ENCODE data around the gene DKKL1. TPM values are rescaled to one million over a fixed set of nuclear protein-coding genes. Genes with fewer than 3 reads are reported as not detected.

The DKKL1 gene
- total RNA-seq, 1 donor, result not detected

DNA sequence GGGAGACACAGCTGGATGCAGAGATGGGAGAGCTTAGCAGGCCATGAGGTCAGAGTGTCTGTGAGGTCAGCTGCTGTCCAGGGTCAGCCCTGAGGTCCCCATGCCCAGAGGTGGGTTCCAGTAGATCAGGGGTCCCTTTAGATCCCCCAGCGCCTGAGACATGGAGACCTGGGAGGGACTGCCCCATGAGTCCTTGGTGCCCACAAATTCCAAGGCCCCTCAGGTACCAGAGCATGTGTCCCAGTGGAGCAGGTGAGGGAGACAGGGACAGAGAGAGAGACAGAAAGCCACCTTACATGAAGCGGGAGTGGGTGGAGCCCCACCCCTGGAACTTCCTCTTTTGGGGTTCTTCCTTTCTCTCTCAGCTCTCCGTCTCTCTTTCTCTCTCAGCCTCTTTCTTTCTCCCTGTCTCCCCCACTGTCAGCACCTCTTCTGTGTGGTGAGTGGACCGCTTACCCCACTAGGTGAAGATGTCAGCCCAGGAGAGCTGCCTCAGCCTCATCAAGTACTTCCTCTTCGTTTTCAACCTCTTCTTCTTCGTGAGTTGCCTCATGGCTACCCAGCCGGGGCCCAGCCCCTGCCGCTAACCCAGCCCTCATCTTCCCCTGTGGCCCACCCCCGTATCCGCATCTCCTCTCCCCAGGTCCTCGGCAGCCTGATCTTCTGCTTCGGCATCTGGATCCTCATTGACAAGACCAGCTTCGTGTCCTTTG lies 28.4 kb upstream of the DKKL1 start, which contains the start of gene CD37:
CD37 (plus strand) TSS at position 336 of the 713 bp plus-strand sequence; CDS start at position 471, 135 bp downstream.
- Histone ChIP-seq H3K4me3 (ENCODE audit: low read length) (peak within 1 kb of the TSS; percentile 90), H3K27me3 (ENCODE audit: insufficient read depth, low read length) (no peaks in the 10 kb centered on the region), H3K9me3 (ENCODE audit: low read depth, low read length) (no peaks in the 10 kb centered on the region), H3K4me1 (ENCODE audit: insufficient read depth, low read length) (peaks cover 81% of the 10 kb centered on the region)

DNA sequence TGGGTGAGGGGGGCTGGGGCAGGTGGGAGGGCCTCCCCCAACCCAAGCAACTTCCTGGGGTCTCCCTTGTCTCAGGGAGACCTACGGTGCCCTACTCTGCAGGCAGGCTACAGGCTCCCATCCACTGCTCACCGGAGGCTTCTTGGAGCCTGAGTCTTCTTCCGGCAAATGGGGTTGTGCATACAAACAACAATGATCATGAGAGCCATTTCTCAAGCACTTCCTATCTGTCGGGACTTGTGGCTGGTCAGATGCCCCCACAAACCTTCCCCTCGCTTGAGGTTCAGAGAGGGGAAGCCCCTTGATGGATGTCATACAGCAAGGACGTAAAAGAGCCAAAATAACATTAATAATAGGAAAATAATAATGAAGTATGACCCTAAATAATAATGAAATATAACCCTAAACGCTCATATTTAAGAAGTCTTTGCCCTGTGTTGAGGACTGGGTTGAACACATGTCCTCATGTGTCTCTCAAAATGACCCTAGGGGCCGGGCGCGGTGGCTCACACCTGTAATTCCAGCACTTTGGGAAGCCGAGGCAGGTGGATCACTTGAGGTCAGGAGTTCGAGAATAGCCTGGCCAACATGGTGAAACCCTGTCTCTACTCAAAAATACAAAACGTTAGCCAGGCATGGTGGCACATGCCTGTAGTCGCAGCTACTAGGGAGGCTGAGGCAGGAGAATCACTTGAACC lies 27.7 kb upstream of the DKKL1 start:
- Histone ChIP-seq H3K4me1 (ENCODE audit: insufficient read depth, low read length) (peaks cover 87% of the 10 kb centered on the region), H3K27me3 (ENCODE audit: insufficient read depth, low read length) (no peaks in the 10 kb centered on the region), H3K4me3 (ENCODE audit: low read length) (peak overlapping the region; percentile 90), H3K9me3 (ENCODE audit: low read depth, low read length) (no peaks in the 10 kb centered on the region)

DNA sequence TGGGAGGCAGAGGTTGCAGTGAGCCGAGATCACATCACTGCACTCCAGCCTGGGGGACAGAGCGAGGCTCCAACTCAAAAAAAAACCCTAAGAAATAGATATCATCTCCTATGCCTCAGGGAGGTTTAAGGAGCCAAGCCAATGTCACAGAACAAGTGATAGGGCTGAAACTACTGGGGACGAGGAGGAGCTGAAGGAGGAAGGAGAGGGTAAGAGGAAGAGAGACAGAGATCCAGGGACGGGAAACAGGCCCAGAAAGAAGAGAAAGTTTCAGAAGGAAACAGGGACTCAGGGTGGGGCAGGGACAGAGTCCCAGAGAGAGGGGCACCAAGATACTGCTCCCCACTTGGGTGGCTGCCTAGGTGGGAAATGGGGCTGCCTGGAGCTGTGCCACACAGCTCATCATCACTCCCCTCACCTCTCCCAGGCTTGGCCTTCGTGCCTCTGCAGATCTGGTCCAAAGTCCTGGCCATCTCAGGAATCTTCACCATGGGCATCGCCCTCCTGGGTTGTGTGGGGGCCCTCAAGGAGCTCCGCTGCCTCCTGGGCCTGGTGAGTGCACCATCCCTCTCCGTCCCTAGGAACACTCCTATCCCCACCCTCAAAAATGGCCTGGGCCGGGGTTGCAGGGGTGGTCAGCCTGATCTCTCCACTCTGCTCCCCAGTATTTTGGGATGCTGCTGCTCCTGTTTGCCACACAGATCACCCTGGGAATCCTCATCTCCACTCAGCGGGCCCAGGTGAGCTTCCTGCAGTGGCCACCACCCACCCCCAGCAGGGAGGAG lies 27.0 kb upstream of the DKKL1 start:
- H3K4me3 ChIP-seq (ENCODE audit: low read length), result peak overlapping the region; percentile 90

DNA sequence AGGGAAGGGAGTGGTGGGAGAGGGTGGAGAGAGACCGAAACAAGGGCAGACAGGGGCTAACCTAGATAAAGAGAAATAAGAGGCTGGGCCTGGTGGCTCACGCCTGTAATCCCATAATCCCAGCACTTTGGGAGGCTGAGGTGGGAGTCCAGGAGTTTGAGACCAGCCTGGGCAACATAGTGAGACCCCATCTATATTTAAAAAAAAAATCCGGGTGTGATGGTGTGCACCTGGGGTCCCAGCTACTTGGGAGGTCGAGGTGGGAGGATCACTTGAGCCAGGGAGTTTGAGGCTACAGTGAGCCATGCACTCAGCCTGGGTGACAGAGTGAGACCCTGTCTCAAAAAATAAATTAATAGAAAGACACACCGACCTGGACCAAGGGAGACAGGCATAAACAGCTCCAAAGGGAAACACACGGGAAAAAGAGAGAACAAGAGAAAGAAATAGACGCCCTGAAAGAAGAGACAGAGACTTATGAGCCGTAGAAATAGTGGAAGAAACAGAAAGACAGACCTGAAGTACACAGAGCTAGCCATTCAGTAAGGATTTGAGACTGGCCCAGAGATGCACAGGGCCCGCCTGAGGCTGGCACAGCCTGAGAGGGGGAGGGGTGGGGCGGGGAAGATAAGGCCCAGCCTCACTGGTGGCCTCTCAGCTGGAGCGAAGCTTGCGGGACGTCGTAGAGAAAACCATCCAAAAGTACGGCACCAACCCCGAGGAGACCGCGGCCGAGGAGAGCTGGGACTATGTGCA lies 26.2 kb upstream of the DKKL1 start:
- no peaks in the 10 kb centered on the region for H3K9me3 ChIP-seq (ENCODE audit: low read depth, low read length)
- H3K27me3 ChIP-seq (ENCODE audit: insufficient read depth, low read length), result no peaks in the 10 kb centered on the region
- peaks cover 74% of the 10 kb centered on the region for H3K4me1 ChIP-seq (ENCODE audit: insufficient read depth, low read length)
- peak overlapping the region; percentile 90 for H3K4me3 ChIP-seq (ENCODE audit: low read length)

More for the DNA sequence above, 27.0 kb upstream of the DKKL1 start:
- H3K9me3 ChIP-seq (ENCODE audit: low read depth, low read length), result no peaks in the 10 kb centered on the region
- H3K27me3 ChIP-seq (ENCODE audit: insufficient read depth, low read length), result no peaks in the 10 kb centered on the region
- peaks cover 81% of the 10 kb centered on the region for H3K4me1 ChIP-seq (ENCODE audit: insufficient read depth, low read length)

DNA sequence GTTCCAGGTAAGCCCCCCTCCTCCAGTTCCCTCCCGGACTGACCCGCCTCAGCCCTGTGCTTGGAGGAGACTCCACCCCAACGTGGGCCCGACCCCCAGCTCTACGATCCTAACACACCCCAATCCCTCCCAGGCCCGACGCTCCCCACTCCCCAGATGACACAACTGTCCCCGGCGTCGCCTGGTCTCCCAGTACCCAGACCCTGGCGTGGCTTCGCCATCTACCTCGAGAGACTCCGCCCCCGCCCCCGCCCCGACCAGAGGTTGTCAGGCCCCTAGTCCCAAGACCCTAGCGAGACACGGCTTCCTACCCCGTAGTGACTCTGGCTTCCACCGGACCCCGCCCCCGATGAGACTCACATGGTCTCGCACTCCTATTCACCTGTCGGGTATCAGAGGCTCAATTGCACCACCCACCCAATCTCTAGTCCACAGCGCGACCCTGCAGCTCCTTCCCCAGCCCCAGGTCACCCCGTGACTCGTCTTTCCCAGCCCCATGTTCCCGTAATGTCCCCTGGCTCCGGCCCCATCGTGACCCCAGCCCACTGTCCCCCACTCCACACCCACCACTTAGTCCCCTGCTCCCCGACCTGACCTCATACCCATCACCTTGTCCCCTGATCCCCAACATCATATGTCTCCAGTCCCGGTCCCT lies 25.5 kb upstream of the DKKL1 start:
- peaks cover 67% of the 10 kb centered on the region for H3K4me1 ChIP-seq (ENCODE audit: insufficient read depth, low read length)
- no peaks in the 10 kb centered on the region for H3K9me3 ChIP-seq (ENCODE audit: low read depth, low read length)
- no peak overlapping the region for H3K4me3 ChIP-seq (ENCODE audit: low read length)
- H3K27me3 ChIP-seq (ENCODE audit: insufficient read depth, low read length), result no peaks in the 10 kb centered on the region

DNA sequence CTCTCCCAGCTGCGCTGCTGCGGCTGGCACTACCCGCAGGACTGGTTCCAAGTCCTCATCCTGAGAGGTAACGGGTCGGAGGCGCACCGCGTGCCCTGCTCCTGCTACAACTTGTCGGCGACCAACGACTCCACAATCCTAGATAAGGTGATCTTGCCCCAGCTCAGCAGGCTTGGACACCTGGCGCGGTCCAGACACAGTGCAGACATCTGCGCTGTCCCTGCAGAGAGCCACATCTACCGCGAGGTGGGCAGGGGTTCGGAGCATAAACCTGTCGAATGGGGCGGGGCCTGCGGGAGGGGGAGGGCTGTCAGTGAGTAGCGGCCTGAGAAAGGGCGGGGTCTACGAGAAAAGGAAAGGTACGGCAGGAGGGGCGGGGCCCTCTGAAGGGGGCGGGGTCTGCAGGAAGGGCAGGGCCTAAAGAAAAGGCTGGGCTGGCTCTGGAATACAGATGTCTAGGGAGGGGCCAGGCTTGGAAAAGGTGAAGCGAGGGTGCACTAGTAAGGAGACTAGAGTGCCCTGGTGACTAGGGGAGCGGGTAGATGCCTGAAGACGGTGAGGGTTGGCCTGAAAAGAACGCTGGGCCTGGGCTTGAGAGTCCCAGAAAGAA lies 24.9 kb upstream of the DKKL1 start:
- Histone ChIP-seq H3K9me3 (ENCODE audit: low read depth, low read length) (no peaks in the 10 kb centered on the region), H3K27me3 (ENCODE audit: insufficient read depth, low read length) (no peaks in the 10 kb centered on the region), H3K4me1 (ENCODE audit: insufficient read depth, low read length) (peaks cover 60% of the 10 kb centered on the region), H3K4me3 (ENCODE audit: low read length) (no peak overlapping the region)

DNA sequence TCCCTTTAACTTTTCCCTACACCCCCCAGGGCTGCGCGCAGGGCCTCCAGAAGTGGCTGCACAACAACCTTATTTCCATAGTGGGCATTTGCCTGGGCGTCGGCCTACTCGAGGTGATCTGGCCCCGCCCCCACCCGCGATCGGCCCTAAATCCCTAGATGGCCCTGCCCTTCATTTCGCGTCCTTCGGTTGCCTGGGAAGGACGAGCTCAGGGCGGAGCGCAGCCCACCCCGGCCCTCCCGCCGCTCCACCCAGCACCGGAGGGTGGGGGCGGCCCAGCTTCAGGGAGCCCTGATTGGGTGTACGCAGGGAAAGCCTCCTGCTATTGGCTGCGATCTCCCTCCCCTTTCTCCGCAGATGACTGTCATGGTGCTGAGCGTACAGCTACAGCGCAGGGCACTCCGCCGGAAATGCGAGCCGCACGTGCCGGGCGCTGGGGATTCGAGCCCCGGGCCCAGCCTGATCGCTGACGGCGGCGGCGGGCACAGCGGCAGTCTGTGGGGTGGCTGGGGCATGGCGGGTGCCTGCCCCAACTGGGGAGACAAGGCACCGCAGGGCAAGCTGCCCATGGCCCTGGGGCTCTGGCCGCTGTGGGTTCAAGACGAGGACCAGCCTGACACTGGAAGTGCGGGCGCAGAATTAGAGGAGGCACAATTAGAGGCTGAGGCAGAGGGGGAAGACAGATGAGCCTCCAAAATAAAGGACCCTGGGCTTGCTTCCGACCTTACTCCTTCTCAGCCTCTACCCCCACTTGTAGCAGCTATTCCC lies 24.2 kb upstream of the DKKL1 start:
- H3K4me3 ChIP-seq (ENCODE audit: low read length), result no peak overlapping the region
- no peaks in the 10 kb centered on the region for H3K27me3 ChIP-seq (ENCODE audit: insufficient read depth, low read length)
- H3K4me1 ChIP-seq (ENCODE audit: insufficient read depth, low read length), result peaks cover 53% of the 10 kb centered on the region
- H3K9me3 ChIP-seq (ENCODE audit: low read depth, low read length), result no peaks in the 10 kb centered on the region

DNA sequence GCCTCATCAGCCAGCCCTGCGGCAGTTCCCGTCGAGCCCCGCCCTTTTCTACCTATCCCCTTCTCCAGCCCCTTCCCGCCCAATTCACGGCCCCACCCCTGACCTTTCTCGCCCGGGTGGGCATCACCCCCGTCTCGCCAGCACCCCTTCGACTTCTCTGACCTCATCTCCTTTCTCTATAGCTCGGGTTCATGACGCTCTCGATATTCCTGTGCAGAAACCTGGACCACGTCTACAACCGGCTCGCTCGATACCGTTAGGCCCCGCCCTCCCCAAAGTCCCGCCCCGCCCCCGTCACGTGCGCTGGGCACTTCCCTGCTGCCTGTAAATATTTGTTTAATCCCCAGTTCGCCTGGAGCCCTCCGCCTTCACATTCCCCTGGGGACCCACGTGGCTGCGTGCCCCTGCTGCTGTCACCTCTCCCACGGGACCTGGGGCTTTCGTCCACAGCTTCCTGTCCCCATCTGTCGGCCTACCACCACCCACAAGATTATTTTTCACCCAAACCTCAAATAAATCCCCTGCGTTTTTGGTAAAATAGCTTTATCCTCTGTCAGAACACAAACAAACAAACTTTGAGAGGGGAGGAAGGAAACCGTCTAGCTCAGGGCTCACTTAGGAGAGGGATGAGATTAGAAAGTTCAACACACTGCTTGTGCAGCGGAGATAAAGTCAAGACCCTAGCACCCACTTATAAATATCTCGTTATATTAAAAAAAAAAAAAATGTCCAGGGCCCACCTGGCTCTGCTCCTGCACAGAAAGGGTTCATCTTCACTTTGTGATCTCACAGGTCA lies 23.4 kb upstream of the DKKL1 start:
- H3K27me3 ChIP-seq (ENCODE audit: insufficient read depth, low read length), result no peaks in the 10 kb centered on the region
- peaks cover 46% of the 10 kb centered on the region for H3K4me1 ChIP-seq (ENCODE audit: insufficient read depth, low read length)
- H3K9me3 ChIP-seq (ENCODE audit: low read depth, low read length), result no peaks in the 10 kb centered on the region
- H3K4me3 ChIP-seq (ENCODE audit: low read length), result no peak overlapping the region

DNA sequence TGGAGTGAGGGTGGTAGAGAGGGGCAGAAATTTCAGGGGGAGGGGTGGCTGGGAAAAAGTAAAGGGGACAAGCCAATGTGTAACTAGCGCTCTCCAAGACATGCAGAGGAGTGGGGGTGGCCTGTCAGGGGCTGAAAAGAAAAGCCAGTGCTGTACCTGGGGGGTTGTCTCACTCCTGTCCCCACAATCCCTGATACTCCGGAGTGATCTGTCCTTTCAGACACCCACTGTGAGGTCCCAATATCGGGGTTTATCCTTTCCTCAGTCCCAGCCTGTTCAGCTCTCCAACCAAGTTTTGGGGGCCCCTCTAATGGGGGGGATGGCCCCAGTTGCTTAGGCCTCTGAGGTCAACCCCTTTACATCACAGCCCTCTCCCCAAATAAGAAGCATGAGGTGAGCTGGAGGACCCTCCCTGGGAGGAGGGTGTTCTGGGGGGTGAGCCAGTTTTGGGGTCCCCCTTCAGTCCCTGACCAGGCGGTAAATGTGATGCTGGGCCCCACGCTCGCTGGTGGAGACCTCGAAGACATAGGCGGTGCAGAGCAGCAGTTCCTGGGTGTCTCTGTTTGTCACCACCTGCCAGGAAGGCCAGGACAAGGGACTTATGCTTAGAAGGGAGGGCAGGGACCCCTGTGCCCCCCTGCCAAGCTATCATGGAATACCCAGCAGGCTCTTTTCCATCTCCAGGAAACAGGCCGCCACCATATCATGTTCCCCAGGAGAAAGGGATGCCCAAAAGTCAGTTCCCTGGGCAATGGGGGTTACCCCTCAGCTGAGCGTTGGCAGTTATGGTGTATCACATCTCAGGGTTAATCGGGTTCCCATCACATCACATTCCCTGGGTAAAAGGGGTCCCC lies 22.6 kb upstream of the DKKL1 start:
- no peaks in the 10 kb centered on the region for H3K27me3 ChIP-seq (ENCODE audit: insufficient read depth, low read length)
- peaks cover 43% of the 10 kb centered on the region for H3K4me1 ChIP-seq (ENCODE audit: insufficient read depth, low read length)
- no peaks in the 10 kb centered on the region for H3K9me3 ChIP-seq (ENCODE audit: low read depth, low read length)
- no peak overlapping the region for H3K4me3 ChIP-seq (ENCODE audit: low read length)

DNA sequence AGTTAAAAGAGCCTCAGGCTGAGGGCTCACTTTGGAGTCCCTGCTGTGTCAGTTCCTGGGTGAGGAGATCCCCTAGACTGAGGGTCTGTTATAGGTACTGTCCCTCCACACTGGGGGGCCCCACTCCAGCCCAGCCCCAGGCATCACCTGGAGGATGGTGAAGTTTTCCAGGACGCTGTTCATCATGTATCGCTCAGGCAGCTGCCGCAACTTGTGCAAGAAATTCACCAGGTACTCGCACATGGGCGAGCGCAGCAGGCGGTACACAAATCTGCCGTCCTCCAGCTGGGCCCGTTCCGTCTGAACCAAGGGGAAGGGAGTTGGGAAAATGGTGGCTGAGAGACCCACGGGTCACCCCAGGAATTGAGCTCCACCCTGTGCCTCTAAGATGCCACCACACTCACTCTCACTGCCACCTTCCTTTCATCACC lies 21.4 kb upstream of the DKKL1 start:
- Histone ChIP-seq H3K9me3 (ENCODE audit: low read depth, low read length) (no peaks in the 10 kb centered on the region), H3K4me1 (ENCODE audit: insufficient read depth, low read length) (peaks cover 31% of the 10 kb centered on the region), H3K4me3 (ENCODE audit: low read length) (no peak overlapping the region), H3K27me3 (ENCODE audit: insufficient read depth, low read length) (no peaks in the 10 kb centered on the region)

DNA sequence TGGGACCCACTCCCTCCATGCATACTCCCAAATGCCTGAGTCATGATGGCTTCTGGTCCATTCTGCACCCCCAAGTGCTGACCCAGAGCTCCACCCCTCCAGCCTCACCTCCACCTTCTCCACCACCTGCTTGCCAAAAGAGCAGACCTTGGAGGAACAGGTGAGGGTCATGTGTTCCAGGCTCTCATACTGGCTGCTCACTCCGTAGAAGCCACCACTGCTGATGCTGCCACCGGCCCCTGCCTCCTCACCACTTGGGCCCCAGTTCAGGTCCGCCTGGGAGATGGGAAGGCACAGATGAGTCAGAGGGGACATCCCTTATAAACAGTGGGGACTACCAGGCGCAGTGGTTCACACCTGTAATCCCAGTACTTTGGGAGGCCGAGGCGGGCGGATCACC lies 20.6 kb upstream of the DKKL1 start:
- Histone ChIP-seq H3K27me3 (ENCODE audit: insufficient read depth, low read length) (no peaks in the 10 kb centered on the region), H3K4me1 (ENCODE audit: insufficient read depth, low read length) (peaks cover 23% of the 10 kb centered on the region), H3K4me3 (ENCODE audit: low read length) (no peak overlapping the region), H3K9me3 (ENCODE audit: low read depth, low read length) (no peaks in the 10 kb centered on the region)

All from mononuclear cell (primary cell).